GM19468 (cell line): ENCODE results near the gene SUSD4.

ENCODE experiments used
- ATAC-seq: cut with Tn5 transposase; IDR thresholded peaks from one replicate; pipeline ENCODE4 v1.9.1; 2021; ENCODE audit warnings: mild to moderate bottlenecking, moderate library complexity, moderate number of reproducible peaks; ENCODE audit not compliant: unreplicated experiment; ENCODE audit errors: extremely low read depth

SUSD4 gene

GRCh38 chr1:223219846-223220610 lies 143.9 kb downstream of the SUSD4 start:
- no peak for ATAC-seq

- no peak for ATAC-seq
Observed at GRCh38 chr1:223219318-223219635, 144.7 kb downstream of the SUSD4 start.

- ATAC-seq: no peak
Observed at GRCh38 chr1:223217781-223218180, 146.2 kb downstream of the SUSD4 start.

- no peak for ATAC-seq
Observed at GRCh38 chr1:223216531-223217205, 147.3 kb downstream of the SUSD4 start.

DNA sequence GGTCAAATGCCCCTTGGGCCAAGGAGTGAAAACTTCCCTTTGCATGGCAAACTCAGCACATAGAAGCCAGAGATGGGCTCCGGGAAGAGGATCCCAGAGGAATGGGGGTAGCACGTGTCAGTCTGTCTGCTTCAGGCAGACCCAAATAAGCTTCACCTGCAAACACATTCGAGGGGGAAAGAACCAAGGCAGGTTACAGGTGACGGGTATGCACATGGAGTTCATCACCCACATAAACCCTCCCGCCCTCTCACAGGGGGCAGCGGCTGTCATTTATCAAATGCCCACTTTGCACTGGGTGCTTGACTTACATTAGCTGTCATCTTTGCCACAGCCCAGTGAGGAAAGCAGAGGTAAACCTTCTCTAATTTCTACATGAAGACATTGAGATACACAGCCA lies 147.9 kb downstream of the SUSD4 start:
- no peak for ATAC-seq

GRCh38 chr1:223215026-223215425 lies 148.9 kb downstream of the SUSD4 start:
- no peak for ATAC-seq

DNA sequence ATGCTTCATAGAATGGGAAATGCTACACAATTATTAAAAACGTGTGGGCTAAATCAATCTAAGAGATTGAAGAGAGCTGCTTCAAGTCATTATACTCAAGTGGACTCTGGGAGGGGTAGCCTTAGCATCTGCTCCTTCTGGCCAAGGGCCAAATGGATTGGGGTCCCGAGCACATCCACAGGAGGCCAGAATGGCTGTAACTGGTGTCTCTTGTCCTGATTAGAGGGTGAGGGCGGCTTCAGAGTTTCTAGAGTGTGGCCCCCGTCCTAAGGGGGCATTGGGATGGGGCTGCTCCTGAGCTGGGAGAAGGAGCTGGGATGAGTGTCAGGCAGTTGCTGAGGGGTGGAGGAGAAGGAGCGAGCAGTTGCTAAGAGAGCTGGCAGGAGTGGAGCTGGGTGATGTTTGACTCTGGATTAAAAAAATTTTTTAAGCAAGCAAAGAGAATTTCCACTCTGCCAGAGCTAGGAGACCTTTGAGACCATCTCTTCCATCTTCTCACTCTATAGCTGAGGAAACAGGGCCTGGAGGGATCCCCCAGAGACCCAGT lies 149.6 kb downstream of the SUSD4 start:
- no peak for ATAC-seq

DNA sequence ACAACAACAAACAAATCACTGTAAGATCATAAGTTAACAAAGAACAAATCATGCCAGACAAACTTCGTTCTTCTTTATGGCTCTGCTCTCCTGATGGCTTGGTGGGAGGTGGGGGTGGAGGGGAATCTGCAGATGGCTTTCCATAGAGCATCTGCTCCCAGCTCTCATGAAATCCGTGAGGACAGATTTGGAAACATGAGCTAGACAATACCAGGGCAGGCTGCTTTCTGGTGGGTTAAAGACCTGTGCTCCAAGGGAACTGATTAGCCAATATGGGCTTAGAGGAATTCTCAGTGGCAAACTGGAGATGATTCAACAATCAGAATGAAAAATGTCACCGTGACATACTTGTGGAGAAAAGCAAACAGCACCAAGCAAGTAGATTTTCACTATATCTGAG lies 151.5 kb downstream of the SUSD4 start:
- ATAC-seq: no peak

DNA sequence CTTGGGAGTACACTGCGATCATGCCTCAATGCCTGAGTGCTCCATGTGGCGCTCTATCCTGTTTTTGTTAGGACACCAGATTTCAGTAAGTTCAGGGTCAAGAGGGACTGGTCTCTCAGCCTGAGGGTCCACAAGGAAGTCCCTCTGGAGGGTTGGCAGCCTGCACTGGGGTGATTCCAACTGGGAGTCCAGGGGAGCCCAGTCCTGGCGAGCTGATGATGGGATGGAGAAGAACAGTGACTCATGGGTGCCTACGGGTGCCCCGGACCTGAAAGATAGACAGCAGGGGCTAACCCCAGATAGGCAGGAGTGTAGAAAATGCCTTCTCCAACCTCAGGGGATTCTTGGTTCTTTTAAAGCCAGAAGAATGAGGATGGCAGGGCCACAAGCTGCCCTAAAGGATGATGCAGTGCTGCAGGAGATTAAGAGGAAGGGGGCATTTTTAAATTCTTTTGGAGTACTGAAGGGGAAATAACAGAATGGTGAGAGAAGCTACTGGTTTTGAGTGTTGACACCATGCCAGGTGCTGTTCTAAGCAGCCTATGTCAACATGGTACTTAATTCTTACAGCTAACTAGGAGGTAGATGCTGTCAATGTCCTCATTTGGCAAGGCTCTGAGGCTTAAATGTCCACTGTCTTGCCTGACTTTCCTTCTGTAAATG lies 152.5 kb downstream of the SUSD4 start:
- ATAC-seq: no peak

DNA sequence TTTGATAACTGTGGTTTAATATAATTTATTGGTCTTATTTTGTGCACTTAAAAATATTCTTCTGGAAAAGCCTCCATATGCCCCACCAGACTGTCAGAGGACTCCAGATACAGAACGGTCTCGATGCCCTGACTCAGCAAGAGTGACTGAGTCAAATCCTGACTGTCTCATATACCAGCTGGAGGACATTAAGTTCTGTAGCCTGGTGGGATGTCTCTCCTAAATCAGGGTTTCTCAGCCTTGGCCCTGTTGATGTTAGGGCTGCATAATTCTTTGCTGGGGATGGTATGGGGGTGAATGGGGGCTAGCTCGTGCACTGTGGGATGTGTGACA lies 153.2 kb downstream of the SUSD4 start:
- no peak for ATAC-seq

DNA sequence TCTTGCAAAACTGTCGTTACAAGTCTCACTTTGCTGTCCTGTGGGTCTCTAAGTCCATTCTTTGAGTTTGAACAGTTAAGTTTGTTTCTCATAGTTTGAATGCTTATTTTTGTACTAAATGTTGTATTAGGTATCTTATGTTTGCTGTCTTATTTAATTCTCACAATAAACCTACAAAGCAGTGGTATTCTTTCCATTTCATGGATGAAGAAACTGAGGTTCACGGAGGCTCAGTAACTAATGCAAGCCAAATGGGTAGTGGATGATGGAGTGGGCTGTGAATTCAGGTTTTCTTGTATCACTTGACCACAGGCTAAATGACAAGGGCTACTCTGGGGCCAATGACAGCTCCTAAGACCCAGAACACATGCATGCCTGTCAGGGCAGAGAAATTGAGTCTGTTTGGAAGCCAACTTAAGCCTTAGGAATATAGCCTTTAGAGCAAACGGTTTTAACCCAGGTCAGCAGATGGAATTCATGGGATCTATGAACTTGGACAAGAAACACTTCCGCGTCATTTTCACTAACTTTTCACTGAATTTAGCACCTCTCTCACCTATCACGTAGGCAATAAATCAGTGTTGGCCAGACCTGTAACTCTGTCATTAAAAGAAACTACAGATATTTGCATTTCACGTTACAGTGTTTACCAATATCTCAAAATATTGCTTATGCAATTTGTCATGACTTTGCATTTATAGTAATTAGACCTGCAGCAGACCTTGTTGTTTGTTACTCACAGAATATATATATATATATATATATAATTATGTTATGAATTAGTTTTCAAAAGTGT lies 153.8 kb downstream of the SUSD4 start:
- no peak for ATAC-seq

DNA sequence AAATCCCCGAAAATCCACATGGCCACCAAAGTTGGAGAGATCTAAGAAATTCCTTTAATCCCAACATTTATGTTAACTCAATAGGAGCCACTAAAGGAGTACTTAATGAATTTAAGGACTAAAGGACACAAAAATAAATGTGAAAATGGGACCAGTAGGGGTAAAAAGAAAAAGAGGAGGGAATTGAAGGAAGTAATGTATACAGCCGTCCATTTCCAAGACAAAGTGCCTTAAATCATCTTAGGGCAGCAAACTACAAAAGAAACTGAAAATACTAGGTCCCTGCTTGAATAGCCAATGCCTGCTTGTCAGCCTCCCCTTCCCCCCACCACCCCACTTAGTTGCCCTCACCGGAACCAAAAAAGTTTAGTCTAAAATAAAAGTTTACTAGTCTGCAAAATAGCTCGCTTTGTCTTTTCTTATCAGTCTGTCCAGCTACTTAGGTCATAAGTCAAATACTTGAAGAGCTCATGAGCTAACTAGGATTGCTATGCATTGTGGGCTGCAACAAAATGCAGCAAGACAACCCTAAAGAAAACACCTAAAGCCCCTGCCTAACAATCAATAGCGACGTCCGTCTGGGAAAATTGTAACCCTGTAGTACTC lies 154.6 kb downstream of the SUSD4 start:
- ATAC-seq: no peak

- no peak for ATAC-seq
Observed at GRCh38 chr1:223208164-223209076, 155.6 kb downstream of the SUSD4 start.

GRCh38 chr1:223207293-223208066 lies 156.5 kb downstream of the SUSD4 start:
- ATAC-seq: no peak

- ATAC-seq: no peak
Observed at GRCh38 chr1:223204424-223204823, 159.6 kb downstream of the SUSD4 start.

- no peak for ATAC-seq
Observed at GRCh38 chr1:223203694-223204093, 160.3 kb downstream of the SUSD4 start.

DNA sequence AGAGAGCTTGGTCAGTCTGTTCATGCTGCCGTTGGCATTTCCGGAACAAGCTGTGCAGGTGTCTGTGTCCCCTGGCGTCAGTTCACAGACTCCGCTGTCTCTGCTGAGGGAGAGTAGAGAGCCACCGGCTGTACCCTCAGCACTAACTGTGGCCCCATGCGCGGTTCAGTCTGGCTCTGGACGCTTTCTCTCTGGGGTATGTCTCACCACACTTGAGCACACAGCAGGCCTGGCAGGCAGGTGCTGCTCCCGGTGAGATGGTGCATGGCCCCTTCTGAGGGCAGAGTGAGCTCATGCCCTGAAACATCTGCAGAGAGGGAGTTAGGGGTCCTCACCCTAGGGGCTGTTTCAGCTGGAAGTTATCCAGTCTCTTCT lies 161.0 kb downstream of the SUSD4 start:
- ATAC-seq: no peak

DNA sequence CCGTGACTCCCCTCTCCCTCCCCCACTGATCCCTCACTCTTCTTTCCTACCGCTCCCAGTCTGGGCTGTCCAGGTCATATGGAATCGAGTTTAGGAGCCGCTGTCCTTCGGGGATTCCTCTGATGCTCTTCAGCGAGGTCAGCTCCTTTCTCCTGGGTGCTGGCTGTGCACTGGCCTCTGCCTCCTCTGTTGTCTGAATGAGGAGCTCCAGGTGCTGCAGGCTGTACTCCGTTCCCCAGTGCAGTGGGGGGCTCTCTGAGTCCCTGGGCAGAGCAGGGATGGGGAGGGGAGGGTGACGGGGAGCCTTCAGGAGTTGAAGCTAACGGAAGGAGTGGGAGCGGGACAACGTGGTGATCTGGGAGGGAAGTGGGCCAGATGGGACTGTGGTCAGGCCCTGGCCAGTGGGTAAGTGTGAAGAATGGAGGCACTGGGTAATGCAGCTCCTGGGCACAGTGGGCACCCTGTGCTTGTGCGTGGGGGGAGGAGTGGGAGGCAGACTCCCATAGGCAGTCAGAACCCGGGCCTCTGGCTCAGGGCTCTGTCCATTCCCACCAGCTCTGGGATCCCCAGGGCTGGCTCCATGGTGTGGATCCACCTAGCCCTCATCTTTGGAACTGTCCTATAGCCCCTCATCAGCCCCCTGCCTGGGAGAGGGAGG lies 161.5 kb downstream of the SUSD4 start:
- ATAC-seq: no peak
